ENCODE data around the gene PALM.

DNA sequence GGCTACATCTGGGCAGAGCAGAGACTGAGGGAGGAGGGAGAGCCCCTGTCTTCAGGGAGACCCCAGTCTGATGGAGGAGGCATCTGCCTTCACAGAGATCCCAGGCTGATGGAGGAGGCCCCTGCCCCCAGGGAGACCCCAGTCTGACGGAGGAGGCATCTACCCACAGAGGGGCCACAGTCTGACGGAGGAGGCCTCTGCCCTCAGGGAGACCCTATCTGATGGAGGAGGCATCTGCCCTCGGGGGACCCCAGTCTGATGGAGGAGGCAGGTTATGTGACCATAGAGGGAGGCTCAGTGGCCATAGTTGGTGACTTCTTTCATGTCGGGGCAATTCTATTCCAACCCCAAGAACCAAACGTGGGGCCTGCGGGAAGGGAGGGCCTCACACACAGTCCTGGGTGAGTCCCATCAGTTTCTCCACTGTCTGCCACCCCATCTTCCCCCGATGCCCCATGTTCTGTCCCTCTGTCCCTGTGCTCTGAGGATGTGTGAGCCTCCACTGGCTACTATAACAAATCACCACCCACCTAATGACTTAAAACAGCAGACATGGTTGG, 56.5 kb downstream of the PALM start:
- TF ChIP-seq, protein P1, sequence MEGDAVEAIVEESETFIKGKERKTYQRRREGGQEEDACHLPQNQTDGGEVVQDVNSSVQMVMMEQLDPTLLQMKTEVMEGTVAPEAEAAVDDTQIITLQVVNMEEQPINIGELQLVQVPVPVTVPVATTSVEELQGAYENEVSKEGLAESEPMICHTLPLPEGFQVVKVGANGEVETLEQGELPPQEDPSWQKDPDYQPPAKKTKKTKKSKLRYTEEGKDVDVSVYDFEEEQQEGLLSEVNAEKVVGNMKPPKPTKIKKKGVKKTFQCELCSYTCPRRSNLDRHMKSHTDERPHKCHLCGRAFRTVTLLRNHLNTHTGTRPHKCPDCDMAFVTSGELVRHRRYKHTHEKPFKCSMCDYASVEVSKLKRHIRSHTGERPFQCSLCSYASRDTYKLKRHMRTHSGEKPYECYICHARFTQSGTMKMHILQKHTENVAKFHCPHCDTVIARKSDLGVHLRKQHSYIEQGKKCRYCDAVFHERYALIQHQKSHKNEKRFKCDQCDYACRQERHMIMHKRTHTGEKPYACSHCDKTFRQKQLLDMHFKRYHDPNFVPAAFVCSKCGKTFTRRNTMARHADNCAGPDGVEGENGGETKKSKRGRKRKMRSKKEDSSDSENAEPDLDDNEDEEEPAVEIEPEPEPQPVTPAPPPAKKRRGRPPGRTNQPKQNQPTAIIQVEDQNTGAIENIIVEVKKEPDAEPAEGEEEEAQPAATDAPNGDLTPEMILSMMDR (IDR thresholded peaks at IDR 0.05) = no peak
- no peak for TF ChIP-seq POLR2A (IDR thresholded peaks at IDR 0.05)
